ENCODE measurements around the gene FIGLA. TPM values are rescaled to one million over a fixed set of nuclear protein-coding genes. Genes with fewer than 3 reads are reported as not detected.

The FIGLA gene
- total and polyA plus RNA-seq, 2 of the 8 experiments (the other 6 are each of a cell fraction or from before 2014, with no cell fraction given), result not detected

DNA sequence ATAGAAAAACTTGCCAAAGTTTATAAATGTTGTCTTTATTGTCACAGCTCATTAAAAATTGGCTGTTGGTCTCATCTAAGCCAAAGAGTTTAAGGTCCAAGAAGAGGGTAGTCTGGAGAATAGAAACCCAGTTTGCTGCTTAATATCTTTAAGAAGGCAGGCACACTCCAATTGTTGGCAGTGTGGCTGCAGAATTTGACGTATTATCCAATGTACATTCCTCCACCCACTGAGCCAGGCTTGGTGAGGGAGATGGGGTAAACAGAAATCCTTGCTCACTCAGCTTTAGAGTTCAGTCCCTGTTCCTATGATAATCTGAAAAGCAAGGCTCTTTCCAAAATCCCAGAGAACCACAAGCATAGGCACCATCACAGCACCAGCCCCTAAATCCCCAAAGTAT lies 11.8 kb downstream of the FIGLA start (continued):
- TF ChIP-seq, protein P1, sequence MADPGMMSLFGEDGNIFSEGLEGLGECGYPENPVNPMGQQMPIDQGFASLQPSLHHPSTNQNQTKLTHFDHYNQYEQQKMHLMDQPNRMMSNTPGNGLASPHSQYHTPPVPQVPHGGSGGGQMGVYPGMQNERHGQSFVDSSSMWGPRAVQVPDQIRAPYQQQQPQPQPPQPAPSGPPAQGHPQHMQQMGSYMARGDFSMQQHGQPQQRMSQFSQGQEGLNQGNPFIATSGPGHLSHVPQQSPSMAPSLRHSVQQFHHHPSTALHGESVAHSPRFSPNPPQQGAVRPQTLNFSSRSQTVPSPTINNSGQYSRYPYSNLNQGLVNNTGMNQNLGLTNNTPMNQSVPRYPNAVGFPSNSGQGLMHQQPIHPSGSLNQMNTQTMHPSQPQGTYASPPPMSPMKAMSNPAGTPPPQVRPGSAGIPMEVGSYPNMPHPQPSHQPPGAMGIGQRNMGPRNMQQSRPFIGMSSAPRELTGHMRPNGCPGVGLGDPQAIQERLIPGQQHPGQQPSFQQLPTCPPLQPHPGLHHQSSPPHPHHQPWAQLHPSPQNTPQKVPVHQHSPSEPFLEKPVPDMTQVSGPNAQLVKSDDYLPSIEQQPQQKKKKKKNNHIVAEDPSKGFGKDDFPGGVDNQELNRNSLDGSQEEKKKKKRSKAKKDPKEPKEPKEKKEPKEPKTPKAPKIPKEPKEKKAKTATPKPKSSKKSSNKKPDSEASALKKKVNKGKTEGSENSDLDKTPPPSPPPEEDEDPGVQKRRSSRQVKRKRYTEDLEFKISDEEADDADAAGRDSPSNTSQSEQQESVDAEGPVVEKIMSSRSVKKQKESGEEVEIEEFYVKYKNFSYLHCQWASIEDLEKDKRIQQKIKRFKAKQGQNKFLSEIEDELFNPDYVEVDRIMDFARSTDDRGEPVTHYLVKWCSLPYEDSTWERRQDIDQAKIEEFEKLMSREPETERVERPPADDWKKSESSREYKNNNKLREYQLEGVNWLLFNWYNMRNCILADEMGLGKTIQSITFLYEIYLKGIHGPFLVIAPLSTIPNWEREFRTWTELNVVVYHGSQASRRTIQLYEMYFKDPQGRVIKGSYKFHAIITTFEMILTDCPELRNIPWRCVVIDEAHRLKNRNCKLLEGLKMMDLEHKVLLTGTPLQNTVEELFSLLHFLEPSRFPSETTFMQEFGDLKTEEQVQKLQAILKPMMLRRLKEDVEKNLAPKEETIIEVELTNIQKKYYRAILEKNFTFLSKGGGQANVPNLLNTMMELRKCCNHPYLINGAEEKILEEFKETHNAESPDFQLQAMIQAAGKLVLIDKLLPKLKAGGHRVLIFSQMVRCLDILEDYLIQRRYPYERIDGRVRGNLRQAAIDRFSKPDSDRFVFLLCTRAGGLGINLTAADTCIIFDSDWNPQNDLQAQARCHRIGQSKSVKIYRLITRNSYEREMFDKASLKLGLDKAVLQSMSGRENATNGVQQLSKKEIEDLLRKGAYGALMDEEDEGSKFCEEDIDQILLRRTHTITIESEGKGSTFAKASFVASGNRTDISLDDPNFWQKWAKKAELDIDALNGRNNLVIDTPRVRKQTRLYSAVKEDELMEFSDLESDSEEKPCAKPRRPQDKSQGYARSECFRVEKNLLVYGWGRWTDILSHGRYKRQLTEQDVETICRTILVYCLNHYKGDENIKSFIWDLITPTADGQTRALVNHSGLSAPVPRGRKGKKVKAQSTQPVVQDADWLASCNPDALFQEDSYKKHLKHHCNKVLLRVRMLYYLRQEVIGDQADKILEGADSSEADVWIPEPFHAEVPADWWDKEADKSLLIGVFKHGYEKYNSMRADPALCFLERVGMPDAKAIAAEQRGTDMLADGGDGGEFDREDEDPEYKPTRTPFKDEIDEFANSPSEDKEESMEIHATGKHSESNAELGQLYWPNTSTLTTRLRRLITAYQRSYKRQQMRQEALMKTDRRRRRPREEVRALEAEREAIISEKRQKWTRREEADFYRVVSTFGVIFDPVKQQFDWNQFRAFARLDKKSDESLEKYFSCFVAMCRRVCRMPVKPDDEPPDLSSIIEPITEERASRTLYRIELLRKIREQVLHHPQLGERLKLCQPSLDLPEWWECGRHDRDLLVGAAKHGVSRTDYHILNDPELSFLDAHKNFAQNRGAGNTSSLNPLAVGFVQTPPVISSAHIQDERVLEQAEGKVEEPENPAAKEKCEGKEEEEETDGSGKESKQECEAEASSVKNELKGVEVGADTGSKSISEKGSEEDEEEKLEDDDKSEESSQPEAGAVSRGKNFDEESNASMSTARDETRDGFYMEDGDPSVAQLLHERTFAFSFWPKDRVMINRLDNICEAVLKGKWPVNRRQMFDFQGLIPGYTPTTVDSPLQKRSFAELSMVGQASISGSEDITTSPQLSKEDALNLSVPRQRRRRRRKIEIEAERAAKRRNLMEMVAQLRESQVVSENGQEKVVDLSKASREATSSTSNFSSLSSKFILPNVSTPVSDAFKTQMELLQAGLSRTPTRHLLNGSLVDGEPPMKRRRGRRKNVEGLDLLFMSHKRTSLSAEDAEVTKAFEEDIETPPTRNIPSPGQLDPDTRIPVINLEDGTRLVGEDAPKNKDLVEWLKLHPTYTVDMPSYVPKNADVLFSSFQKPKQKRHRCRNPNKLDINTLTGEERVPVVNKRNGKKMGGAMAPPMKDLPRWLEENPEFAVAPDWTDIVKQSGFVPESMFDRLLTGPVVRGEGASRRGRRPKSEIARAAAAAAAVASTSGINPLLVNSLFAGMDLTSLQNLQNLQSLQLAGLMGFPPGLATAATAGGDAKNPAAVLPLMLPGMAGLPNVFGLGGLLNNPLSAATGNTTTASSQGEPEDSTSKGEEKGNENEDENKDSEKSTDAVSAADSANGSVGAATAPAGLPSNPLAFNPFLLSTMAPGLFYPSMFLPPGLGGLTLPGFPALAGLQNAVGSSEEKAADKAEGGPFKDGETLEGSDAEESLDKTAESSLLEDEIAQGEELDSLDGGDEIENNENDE (IDR thresholded peaks at IDR 0.05; ENCODE audit: insufficient replicate concordance, low read length), result no peak
- TF ChIP-seq MAFK (IDR thresholded peaks at IDR 0.05; ENCODE audit: low read depth, low read length), result no peak
- TF ChIP-seq ASH2L (IDR thresholded peaks at IDR 0.05; ENCODE audit: low read length), result no peak
- TF ChIP-seq RFX5 (IDR thresholded peaks at IDR 0.05; ENCODE audit: borderline replicate concordance, low read depth, low read length), result no peak
- TF ChIP-seq, protein P2, sequence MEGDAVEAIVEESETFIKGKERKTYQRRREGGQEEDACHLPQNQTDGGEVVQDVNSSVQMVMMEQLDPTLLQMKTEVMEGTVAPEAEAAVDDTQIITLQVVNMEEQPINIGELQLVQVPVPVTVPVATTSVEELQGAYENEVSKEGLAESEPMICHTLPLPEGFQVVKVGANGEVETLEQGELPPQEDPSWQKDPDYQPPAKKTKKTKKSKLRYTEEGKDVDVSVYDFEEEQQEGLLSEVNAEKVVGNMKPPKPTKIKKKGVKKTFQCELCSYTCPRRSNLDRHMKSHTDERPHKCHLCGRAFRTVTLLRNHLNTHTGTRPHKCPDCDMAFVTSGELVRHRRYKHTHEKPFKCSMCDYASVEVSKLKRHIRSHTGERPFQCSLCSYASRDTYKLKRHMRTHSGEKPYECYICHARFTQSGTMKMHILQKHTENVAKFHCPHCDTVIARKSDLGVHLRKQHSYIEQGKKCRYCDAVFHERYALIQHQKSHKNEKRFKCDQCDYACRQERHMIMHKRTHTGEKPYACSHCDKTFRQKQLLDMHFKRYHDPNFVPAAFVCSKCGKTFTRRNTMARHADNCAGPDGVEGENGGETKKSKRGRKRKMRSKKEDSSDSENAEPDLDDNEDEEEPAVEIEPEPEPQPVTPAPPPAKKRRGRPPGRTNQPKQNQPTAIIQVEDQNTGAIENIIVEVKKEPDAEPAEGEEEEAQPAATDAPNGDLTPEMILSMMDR (IDR thresholded peaks at IDR 0.05; ENCODE audit: control extremely low read depth in 1 of 3, insufficient read depth in 1 of 3, low read depth in 1 of 3, low read length in 3 of 3), result no peak
- TF ChIP-seq SAP30 (IDR thresholded peaks at IDR 0.05; ENCODE audit: insufficient read depth, insufficient replicate concordance, low read length), result no peak
- no peak for TF ChIP-seq TBP (IDR thresholded peaks at IDR 0.05; ENCODE audit: low read depth, low read length)
- no peak for TF ChIP-seq GTF2F1 (IDR thresholded peaks at IDR 0.05; ENCODE audit: borderline replicate concordance, low read depth, low read length)
- no peak for TF ChIP-seq RAD21 (IDR thresholded peaks at IDR 0.05 in 1 of 2, conservative IDR thresholded peaks at IDR 0.05 in 1 of 2; ENCODE audit: low read depth in 2 of 2, low read length in 2 of 2)
